GM12801 (cell line): ENCODE results near the gene AHNAK2.

Experiments
- CTCF ChIP-seq: IDR thresholded peaks from one replicate; pipeline ENCODE4 v1.5.1; 2011; ENCODE audit warnings: control low read depth; ENCODE audit not compliant: insufficient read length; ENCODE audit errors: extremely low read depth

Gene AHNAK2

GRCh38 chr14:104937161-104937560, 41.0 kb downstream of the AHNAK2 start:
- TF ChIP-seq CTCF = no peak

- no peak for TF ChIP-seq CTCF
Observed at GRCh38 chr14:104936361-104937155, 41.6 kb downstream of the AHNAK2 start.

- no peak for TF ChIP-seq CTCF
Observed at GRCh38 chr14:104935955-104936354, 42.2 kb downstream of the AHNAK2 start.

GRCh38 chr14:104935026-104935650, 43.0 kb downstream of the AHNAK2 start:
- TF ChIP-seq CTCF = no peak

- TF ChIP-seq CTCF = no peak
Observed at GRCh38 chr14:104933746-104934733, 44.1 kb downstream of the AHNAK2 start.

- TF ChIP-seq CTCF = no peak
Observed at GRCh38 chr14:104932676-104933631, 45.2 kb downstream of the AHNAK2 start.
